Spleen (tissue), 11 donors: Measurements from ENCODE around the gene OPCML. TPM values are rescaled to one million over a fixed set of nuclear protein-coding genes. Genes with fewer than 3 reads are reported as not detected.

Source experiments
- DNase-seq: peaks from one replicate; pipeline ENCODE4 v3.0.0-alpha.2; 2020
- H3K27ac ChIP-seq, 8 donors: fragments of 200-600 bp; sonication (generic) in 7 of 8; 1 replicate in 4 of 8; 2 replicates in 4 of 8; pipeline versions ENCODE4 v1.5.0 to v1.8.0; 2016 to 2021; ENCODE audit warnings: inconsistent platforms in 4 of 8, mild to moderate bottlenecking in 4 of 8, moderate library complexity in 1 of 8
- H3K27me3 ChIP-seq, 7 donors: fragments of 200-600 bp; sonication (generic) in 6 of 7; replicated peaks in 1 of 7; 1 replicate in 4 of 7; 2 replicates in 3 of 7; pipeline versions ENCODE4 v1.5.0 to v1.8.0; 2016 to 2021; ENCODE audit warnings: inconsistent platforms in 3 of 7, mild to moderate bottlenecking in 1 of 7
- H3K36me3 ChIP-seq, 6 donors: fragments of 200-600 bp; sonication (generic) in 5 of 6; 1 replicate in 4 of 6; 2 replicates in 2 of 6; pipeline versions ENCODE4 v1.5.0 to v1.8.0; 2016 to 2021; ENCODE audit warnings: inconsistent platforms in 2 of 6
- H3K4me1 ChIP-seq, 6 donors: fragments of 200-600 bp; sonication (generic) in 5 of 6; 1 replicate in 3 of 6; 2 replicates in 3 of 6; pipeline versions ENCODE4 v1.5.0 to v1.8.0; 2016 to 2021; ENCODE audit warnings: inconsistent platforms in 3 of 6
- H3K4me3 ChIP-seq, 8 donors: fragments of 200-600 bp; sonication (generic) in 7 of 8; 1 replicate in 4 of 8; 2 replicates in 4 of 8; pipeline versions ENCODE4 v1.5.0 to v1.8.0; 2016 to 2021; ENCODE audit warnings: inconsistent platforms in 4 of 8, mild to moderate bottlenecking in 4 of 8, moderate library complexity in 2 of 8
- H3K9me3 ChIP-seq, 8 donors: fragments of 200-600 bp; sonication (generic) in 7 of 8; 1 replicate in 4 of 8; 2 replicates in 4 of 8; pipeline versions ENCODE4 v1.5.0 to v1.8.0; 2016 to 2021; ENCODE audit warnings: inconsistent platforms in 4 of 8
- CTCF ChIP-seq, 11 experiments: fragments of 200-600 bp in 7 of 11; fragments of 450-650 bp in 4 of 11; sonication (generic) in 4 of 11; IDR thresholded peaks in 8 of 11; conservative IDR thresholded peaks in 3 of 11; 1 replicate in 7 of 11; 2 replicates in 4 of 11; pipeline versions ENCODE4 v1.4.0 to v1.8.0; 2016 to 2021; ENCODE audit warnings: antibody characterized with exemption in 11 of 11, inconsistent platforms in 4 of 11, mild to moderate bottlenecking in 1 of 11
- POLR2A ChIP-seq, 3 donors: fragments of 450-650 bp; IDR thresholded peaks; one replicate each; pipeline ENCODE4 v1.5.1; 2017; ENCODE audit warnings: antibody characterized with exemption in 3 of 3, mild to moderate bottlenecking in 1 of 3
- POLR2AphosphoS5 ChIP-seq, 3 donors: sonication (generic); formaldehyde crosslinking; IDR thresholded peaks; one replicate each; pipeline ENCODE4 v1.5.1; 2017; ENCODE audit warnings: antibody characterized with exemption in 3 of 3
- WGBS, 5 donors: extraction: QIAGEN DNeasy Blood & Tissue Kit in 3 of 5; methylation state at CpG; one replicate each; pipeline versions ENCODE4 v1.1.5 to v1.1.7; 2013 to 2018; 5-methylcytosine and 5-hydroxymethylcytosine counted together
- intact Hi-C: fragments of 100-400 bp; cut with DNase I; formaldehyde crosslinking; loops from one replicate; pipeline ENCODE4 v1.15.0; 2023; ENCODE audit warnings: low total_unique reads
- polyA plus RNA-seq, 3 donors: library from polyadenylated mRNA; stranded (reverse); fragments of 200-250 nt; gene quantifications; one replicate each; pipeline ENCODE4 v1.2.1, GENCODE V29; 2013
- total RNA-seq, 7 donors: library from RNA; depleted of rRNA in 3 of 7; stranded (reverse); fragments of >200 nt in 3 of 7; fragmentation: NEBNext Ultra II Directional in 4 of 7; extraction: Animal tissue kit (Norgen Biotek cat#: 25700) in 4 of 7; gene quantifications; one replicate each; pipeline versions ENCODE4 v1.1.0 to v1.2.1, GENCODE V29; 2016 to 2021
- donor health status: healthy with polysubstance abuse.
- donor health status: DM: no; HTN: no; CAD: no; lungs with moderate emphysema.
- donor health status: DM: no; HTN: no; CAD: no.
- donor health status: Bipolar disorder and iron deficiency.
- donor health status: healthy.
- donor health status: DM: no; HTN: no; CAD: no.
- donor health status: DM: yes; HTN: yes; CAD: no.

Gene OPCML
- total and polyA plus RNA-seq, 10 donors, result 0.09 to 10.7 (median 3.1) TPM

DNA sequence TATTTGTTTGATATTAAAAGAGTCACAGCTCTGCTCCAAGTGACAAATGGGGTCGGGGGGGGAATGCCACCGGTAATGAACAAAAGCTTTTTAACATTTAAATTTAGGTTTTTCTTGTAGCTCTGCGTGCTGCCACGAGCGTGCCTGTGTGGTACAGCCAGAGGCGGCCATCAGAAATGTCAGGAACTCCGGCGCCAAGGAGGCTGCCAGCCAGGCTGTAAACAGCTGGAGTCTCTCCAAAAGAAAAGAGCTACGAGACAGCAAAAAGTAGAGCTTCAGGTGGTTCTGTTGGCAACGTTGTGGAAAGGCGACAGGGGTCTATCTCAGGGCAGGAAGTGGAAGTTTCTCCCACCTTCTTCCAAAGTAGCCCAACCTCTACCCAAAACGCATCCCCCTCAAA, 532.8 kb downstream of the OPCML start:
- TF ChIP-seq CTCF (IDR thresholded peaks at IDR 0.05 in 8 of 11, conservative IDR thresholded peaks at IDR 0.05 in 3 of 11) (no peak), POLR2AphosphoS5 (IDR thresholded peaks at IDR 0.05) (no peak), POLR2A (IDR thresholded peaks at IDR 0.05) (no peak)
- 37 to 50% (median 47%) methylated on average over 12 of the region's 12 CpGs for WGBS, 5 donors
- no peaks in the 10 kb centered on the region for H3K36me3 ChIP-seq
- H3K27ac ChIP-seq, result no peak overlapping the region
- H3K4me3 ChIP-seq, result no peak overlapping the region
- peaks cover 0 to 10% (median 2%) of the 10 kb centered on the region in 7 donors for H3K27me3 ChIP-seq
- H3K9me3 ChIP-seq, result peaks cover 0 to 3% (median 0%) of the 10 kb centered on the region in 8 donors
- intact Hi-C loops, result no loop called here
- no peak for DNase-seq
- no peaks in the 10 kb centered on the region for H3K4me1 ChIP-seq

GRCh38 chr11:132999031-132999430, 533.3 kb downstream of the OPCML start:
- peaks cover 0 to 5% (median under 1%) of the 10 kb centered on the region in 6 donors for H3K4me1 ChIP-seq
- no peaks in the 10 kb centered on the region for H3K36me3 ChIP-seq
- WGBS, 5 donors, result 55 to 65% (median 61%) methylated on average over 5 of the region's 5 CpGs
- H3K4me3 ChIP-seq, result no peak overlapping the region
- TF ChIP-seq POLR2AphosphoS5 (IDR thresholded peaks at IDR 0.05), result no peak
- no peak overlapping the region for H3K27ac ChIP-seq
- no peak for DNase-seq
- H3K27me3 ChIP-seq, result peaks cover 0 to 15% (median 6%) of the 10 kb centered on the region in 7 donors
- H3K9me3 ChIP-seq, result peaks cover 0 to 2% (median 0%) of the 10 kb centered on the region in 8 donors
- intact Hi-C loops, result no loop called here

- Histone ChIP-seq H3K27me3 (peaks cover 0 to 31% (median 15%) of the 10 kb centered on the region in 7 donors), H3K9me3 (no peaks in the 10 kb centered on the region), H3K4me3 (no peak overlapping the region), H3K27ac (no peak overlapping the region), H3K36me3 (no peaks in the 10 kb centered on the region), H3K4me1 (peaks cover 0 to 5% (median 1%) of the 10 kb centered on the region in 6 donors)
- whole genome bisulfite sequencing, 5 donors, result 77 to 84% (median 80%) methylated on average over 5 of the region's 5 CpGs
- no peak for TF ChIP-seq POLR2AphosphoS5 (IDR thresholded peaks at IDR 0.05)
- no peak for TF ChIP-seq CTCF (IDR thresholded peaks at IDR 0.05 in 8 of 11, conservative IDR thresholded peaks at IDR 0.05 in 3 of 11)
- TF ChIP-seq POLR2A (IDR thresholded peaks at IDR 0.05), result no peak
- no peak for DNase-seq
- intact Hi-C loops, result no loop called here
These were observed 534.9 kb downstream of the OPCML start for GRCh38 chr11:132997396-132997795.

DNA sequence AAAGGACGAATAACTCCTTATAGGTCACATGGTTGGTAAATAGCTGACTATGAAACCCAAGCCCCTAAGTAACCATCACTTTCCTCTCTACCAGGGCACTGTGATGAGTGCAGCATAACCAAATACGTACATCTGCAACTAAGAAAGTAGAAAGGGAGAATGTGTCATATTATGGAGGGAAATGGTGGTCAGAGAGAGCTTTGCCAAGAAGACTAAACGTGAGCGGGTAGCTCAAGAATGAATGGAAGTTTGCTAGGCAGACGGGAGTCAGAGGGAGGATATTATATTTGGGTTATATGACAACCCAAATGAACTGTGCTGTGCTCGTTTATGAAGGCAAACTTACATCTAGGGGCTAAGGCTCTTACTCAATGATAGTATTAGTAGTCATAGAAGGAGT, 537.3 kb downstream of the OPCML start:
- WGBS, 5 donors, result 72 to 82% (median 76%) methylated on average over 6 of the region's 6 CpGs
- intact Hi-C loops, result no loop called here
- no peaks in the 10 kb centered on the region for H3K36me3 ChIP-seq

More for the DNA sequence above, 537.3 kb downstream of the OPCML start:
- no peak overlapping the region for H3K27ac ChIP-seq
- H3K4me3 ChIP-seq, result no peak overlapping the region
- TF ChIP-seq CTCF (IDR thresholded peaks at IDR 0.05 in 8 of 11, conservative IDR thresholded peaks at IDR 0.05 in 3 of 11) (no peak), POLR2AphosphoS5 (IDR thresholded peaks at IDR 0.05) (no peak), POLR2A (IDR thresholded peaks at IDR 0.05) (no peak)
- peaks cover 0 to 5% (median 1%) of the 10 kb centered on the region in 6 donors for H3K4me1 ChIP-seq
- no peaks in the 10 kb centered on the region for H3K9me3 ChIP-seq
- peaks cover 0 to 32% (median 15%) of the 10 kb centered on the region in 7 donors for H3K27me3 ChIP-seq
- DNase-seq, result no peak
